ENCODE results near the gene ANKRD40.

Gene ANKRD40

GRCh38 chr17:50737118-50737698 is 29.5 kb upstream of the ANKRD40 start:
- H3K4me3 ChIP-seq (ENCODE audit: low read depth, low read length), result no peak overlapping the region
- DNase-seq (ENCODE audit: low read depth), result no peak
- no peak for TF ChIP-seq CTCF (IDR thresholded peaks at IDR 0.05; ENCODE audit: low read depth, low read length)
- TF ChIP-seq MYC (IDR thresholded peaks at IDR 0.05; ENCODE audit: low read depth, low read length), result no peak
- TF ChIP-seq MAX (IDR thresholded peaks at IDR 0.05; ENCODE audit: low read depth, low read length), result no peak
- no peak for TF ChIP-seq POLR2A (IDR thresholded peaks at IDR 0.05; ENCODE audit: extremely low read depth, insufficient read length)

- H3K4me3 ChIP-seq (ENCODE audit: low read depth, low read length), result no peak overlapping the region
- DNase-seq (ENCODE audit: low read depth), result no peak
- TF ChIP-seq MYC (IDR thresholded peaks at IDR 0.05; ENCODE audit: low read depth, low read length) (no peak), POLR2A (IDR thresholded peaks at IDR 0.05; ENCODE audit: extremely low read depth, insufficient read length) (no peak), MAX (IDR thresholded peaks at IDR 0.05; ENCODE audit: low read depth, low read length) (no peak), CTCF (IDR thresholded peaks at IDR 0.05; ENCODE audit: low read depth, low read length) (no peak)
Measured at GRCh38 chr17:50735287-50735686, 27.6 kb upstream of the ANKRD40 start.

GRCh38 chr17:50731575-50732460 is 24.1 kb upstream of the ANKRD40 start:
- no peak for DNase-seq (ENCODE audit: low read depth)
- TF ChIP-seq MYC (IDR thresholded peaks at IDR 0.05; ENCODE audit: low read depth, low read length), result no peak
- TF ChIP-seq CTCF (IDR thresholded peaks at IDR 0.05; ENCODE audit: low read depth, low read length), result no peak
- no peak for TF ChIP-seq POLR2A (IDR thresholded peaks at IDR 0.05; ENCODE audit: extremely low read depth, insufficient read length)
- TF ChIP-seq MAX (IDR thresholded peaks at IDR 0.05; ENCODE audit: low read depth, low read length), result no peak
- H3K4me3 ChIP-seq (ENCODE audit: low read depth, low read length), result no peak overlapping the region

GRCh38 chr17:50728881-50729765 is 21.4 kb upstream of the ANKRD40 start:
- DNase-seq (ENCODE audit: low read depth), result no peak

More at GRCh38 chr17:50728881-50729765, 21.4 kb upstream of the ANKRD40 start:
- TF ChIP-seq MAX (IDR thresholded peaks at IDR 0.05; ENCODE audit: low read depth, low read length) (no peak), MYC (IDR thresholded peaks at IDR 0.05; ENCODE audit: low read depth, low read length) (no peak), CTCF (IDR thresholded peaks at IDR 0.05; ENCODE audit: low read depth, low read length) (no peak), POLR2A (IDR thresholded peaks at IDR 0.05; ENCODE audit: extremely low read depth, insufficient read length) (no peak)
- no peak overlapping the region for H3K4me3 ChIP-seq (ENCODE audit: low read depth, low read length)
